Right atrium auricular region (tissue), 2 donors: ENCODE data around the gene KLF16. TPM values are rescaled to one million over a fixed set of nuclear protein-coding genes. Genes with fewer than 3 reads are reported as not detected.

Source experiments
- DNase-seq: peaks from one replicate; pipeline ENCODE4 v3.0.0-alpha.2; 2019; ENCODE audit warnings: low spot score
- H3K27ac ChIP-seq, 2 donors: fragments of 200-600 bp; sonication (generic); 1 replicate in 1 of 2; 2 replicates in 1 of 2; pipeline ENCODE4 v1.5.1; 2016 to 2019
- H3K27me3 ChIP-seq, 2 donors: fragments of 200-600 bp; sonication (generic); one replicate each; pipeline versions ENCODE4 v1.5.1 to v1.6.0; 2017 to 2019
- H3K36me3 ChIP-seq: fragments of 200-600 bp; sonication (generic); one replicate; pipeline ENCODE4 v1.5.1; 2016
- H3K4me1 ChIP-seq, 2 donors: fragments of 200-600 bp; sonication (generic); one replicate each; pipeline versions ENCODE4 v1.5.1 to v1.6.0; 2017 to 2019
- H3K4me3 ChIP-seq, 2 donors: fragments of 200-600 bp; sonication (generic); 1 replicate in 1 of 2; 2 replicates in 1 of 2; pipeline ENCODE4 v1.5.1; 2017 to 2019; ENCODE audit warnings: mild to moderate bottlenecking in 1 of 2, moderate library complexity in 1 of 2
- H3K9me3 ChIP-seq, 2 donors: fragments of 200-600 bp; sonication (generic); one replicate each; pipeline ENCODE4 v1.5.1; 2019
- CTCF ChIP-seq, 2 donors: fragments of 200-600 bp; sonication (generic); IDR thresholded peaks; one replicate each; pipeline ENCODE4 v1.5.1; 2019; ENCODE audit warnings: antibody characterized with exemption in 2 of 2
- total RNA-seq, 2 donors: library from RNA; depleted of rRNA; stranded (reverse); fragments of >200 nt; gene quantifications; one replicate each; pipeline ENCODE4 v1.1.0, GENCODE V29; 2016

KLF16 gene
- total RNA-seq, 2 donors from 2014 or later = 4.4 to 5.6 TPM

DNA sequence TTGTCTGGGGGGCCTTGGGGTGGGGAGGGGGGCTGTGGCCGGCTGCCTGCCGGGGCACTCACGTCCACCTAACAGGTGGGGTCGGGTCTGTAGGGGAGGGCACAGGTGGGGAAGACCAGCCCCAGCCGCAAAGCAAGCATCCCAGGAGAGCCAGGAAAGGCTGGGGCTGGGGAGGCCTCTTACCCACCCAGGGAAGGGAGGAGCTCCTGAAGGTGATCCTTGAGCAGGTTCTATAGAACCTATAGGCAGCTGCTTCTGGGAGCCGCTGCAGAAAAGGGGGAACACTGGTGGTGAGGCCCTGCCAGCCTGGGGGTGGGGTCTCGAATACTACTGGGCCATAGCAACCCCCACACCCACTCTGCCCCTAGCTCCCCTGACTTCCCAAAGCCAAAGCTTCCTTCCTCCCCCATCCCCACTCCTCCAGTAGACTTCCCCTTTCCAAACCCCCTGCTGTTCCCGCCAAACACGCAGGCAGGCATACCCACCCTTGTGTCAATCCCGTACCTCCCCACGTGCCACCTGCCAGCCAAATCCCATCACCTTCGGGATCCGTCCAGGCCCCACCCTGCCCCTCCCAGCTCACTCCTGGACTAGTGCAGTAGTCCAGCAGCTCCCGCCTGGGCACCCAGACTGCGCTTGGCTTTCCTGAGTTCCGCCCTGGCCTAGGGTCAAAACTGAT, 5.6 kb downstream of the KLF16 start:
- TF ChIP-seq CTCF (IDR thresholded peaks at IDR 0.05) = no peak
- Histone ChIP-seq H3K4me1 (peaks cover 0 to 97% of the 10 kb centered on the region in 2 donors), H3K27ac (peak overlapping the region; percentile 83 to 88), H3K36me3 (no peaks in the 10 kb centered on the region), H3K9me3 (no peaks in the 10 kb centered on the region), H3K4me3 (peak overlapping the region in 1 of 2 donors; percentile 56), H3K27me3 (no peaks in the 10 kb centered on the region)
- DNase-seq = no peak

DNA sequence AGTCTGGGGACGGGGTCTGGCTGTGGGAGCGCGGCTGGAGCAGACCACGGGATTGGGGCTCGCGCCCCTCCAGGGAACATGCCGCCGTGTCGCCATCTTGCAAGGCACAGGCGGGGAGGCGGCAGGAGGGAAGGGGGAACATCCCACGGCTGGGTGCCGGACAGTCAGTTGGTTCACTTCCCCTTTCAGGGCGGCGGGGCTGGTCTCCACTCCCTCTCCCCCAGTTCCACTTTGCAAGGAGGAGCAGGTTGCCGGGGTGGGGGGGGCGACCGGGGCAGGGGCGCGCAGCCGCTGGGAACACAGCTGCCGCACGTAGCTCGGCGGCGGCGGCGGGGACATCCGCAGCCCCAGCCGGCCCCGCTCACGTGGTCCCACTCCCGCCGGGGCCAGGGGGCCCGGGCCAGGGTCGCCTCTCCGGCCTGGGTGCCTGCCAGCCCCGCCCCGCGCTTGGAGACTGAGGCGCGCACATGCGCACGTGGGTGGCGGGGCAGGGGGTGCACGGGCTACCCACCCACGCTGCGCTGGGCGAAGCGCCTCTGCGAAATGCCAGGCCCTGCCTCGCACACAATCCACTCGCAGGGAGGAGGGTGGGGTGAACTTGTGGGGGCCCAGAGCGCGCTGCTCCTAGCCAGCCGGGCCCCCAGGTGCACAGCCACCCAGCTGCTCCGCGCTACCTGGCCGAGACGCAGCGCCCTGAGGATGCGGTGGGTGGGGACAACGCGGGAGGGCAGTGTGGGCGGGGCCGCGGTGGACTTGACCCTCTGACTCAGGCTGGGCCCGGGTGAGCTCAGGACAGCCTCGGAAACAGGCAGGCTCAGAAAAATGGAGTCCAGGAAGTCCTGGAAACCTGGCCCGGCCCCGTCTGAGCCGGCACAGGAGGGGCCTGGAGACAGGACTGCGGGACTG, 6.4 kb downstream of the KLF16 start:
- Histone ChIP-seq H3K4me3 (peak overlapping the region; percentile 24 to 56), H3K36me3 (no peaks in the 10 kb centered on the region), H3K4me1 (peaks cover 0 to 100% of the 10 kb centered on the region in 2 donors), H3K27ac (peak overlapping the region; percentile 83 to 88), H3K27me3 (no peaks in the 10 kb centered on the region), H3K9me3 (no peaks in the 10 kb centered on the region)
- no peak for TF ChIP-seq CTCF (IDR thresholded peaks at IDR 0.05)
- peak; percentile 91 for DNase-seq

DNA sequence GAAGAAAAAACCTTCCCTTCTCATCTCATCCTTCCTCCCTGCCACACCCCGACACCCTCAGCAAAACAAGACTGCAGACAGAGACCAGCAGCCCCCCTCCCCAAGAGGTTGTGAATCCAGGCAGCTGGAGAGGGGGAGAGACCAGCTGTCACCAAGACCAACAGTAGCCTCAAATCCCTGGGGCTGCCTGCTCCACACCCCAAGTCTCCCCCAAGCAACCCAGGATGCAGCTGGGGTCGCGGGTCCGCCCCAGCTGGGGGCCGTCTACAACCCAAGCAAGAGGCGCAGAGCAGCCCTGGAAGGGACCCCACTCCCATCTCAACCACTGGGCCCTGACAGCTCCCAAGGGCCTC, 7.1 kb downstream of the KLF16 start:
- no peaks in the 10 kb centered on the region for H3K9me3 ChIP-seq
- no peaks in the 10 kb centered on the region for H3K27me3 ChIP-seq
- peak overlapping the region; percentile 83 to 88 for H3K27ac ChIP-seq
- peak overlapping the region; percentile 24 to 56 for H3K4me3 ChIP-seq
- no peaks in the 10 kb centered on the region for H3K36me3 ChIP-seq
- peaks cover 0 to 97% of the 10 kb centered on the region in 2 donors for H3K4me1 ChIP-seq
- no peak for TF ChIP-seq CTCF (IDR thresholded peaks at IDR 0.05)
- no peak for DNase-seq

DNA sequence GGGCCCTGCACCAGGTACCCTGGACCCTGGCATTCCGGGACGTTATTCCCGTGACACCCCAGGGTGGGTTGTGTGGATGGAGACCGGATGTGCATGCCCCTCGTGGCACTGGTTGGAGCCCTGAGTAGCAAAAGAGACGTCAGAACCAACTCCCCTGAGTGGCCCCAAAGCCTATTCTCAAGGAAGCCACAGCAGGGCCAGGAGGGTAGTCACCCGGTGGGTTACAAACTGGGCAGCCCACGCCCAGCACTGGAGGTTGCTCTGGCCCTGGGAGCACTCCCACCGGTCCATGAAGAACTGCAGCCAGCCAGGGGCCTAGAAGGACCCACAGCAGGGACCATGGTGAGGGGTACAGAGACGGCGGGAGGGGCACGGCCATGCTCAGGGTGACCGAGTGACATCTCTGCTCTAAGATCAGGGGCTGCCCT, 7.5 kb downstream of the KLF16 start:
- peaks cover 0 to 92% of the 10 kb centered on the region in 2 donors for H3K4me1 ChIP-seq
- no peak for TF ChIP-seq CTCF (IDR thresholded peaks at IDR 0.05)
- DNase-seq = no peak
- H3K9me3 ChIP-seq = no peaks in the 10 kb centered on the region
- H3K27ac ChIP-seq = peak overlapping the region; percentile 83 to 88
- H3K27me3 ChIP-seq = no peaks in the 10 kb centered on the region
- no peaks in the 10 kb centered on the region for H3K36me3 ChIP-seq
- peak overlapping the region; percentile 20 to 56 for H3K4me3 ChIP-seq

DNA sequence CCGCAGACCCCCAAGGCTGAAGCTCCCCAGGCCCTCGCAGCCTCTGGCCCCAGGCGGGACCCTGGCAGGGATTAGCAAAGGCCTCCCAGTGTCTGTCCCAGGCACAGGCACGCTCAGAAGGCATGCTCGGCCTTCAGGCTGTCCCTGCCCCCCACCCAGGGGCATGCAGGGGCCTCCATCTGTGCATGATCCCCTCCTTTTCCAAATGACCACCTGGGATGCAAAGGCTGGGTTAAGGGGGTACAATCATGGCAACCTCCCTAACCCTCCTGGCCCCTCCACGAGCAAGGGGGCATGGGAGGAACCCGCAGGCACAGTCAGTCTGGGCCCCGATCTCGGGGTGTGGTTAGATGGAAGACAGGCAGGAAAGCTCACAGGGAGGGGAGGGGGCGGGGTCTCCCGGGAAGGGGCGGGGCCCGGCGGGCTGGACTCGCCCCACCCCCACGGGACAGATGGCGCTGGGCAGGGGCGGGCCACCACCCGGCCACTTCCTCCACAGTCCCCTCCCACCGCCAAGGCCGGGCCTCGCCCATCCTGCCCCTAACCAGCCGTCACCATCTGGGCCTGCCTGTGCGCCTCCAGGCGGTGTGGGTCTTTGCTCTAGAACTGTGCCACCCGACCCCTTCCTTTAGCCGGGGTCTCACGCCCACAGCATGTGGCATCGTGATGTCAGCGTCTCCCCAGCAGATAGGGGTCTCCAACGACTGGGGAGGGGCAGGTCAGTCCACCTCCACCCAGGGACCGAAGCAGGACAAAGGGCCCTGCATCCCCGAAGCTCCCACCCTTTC, 8.1 kb downstream of the KLF16 start:
- H3K4me1 ChIP-seq = peaks cover 0 to 86% of the 10 kb centered on the region in 2 donors
- TF ChIP-seq CTCF (IDR thresholded peaks at IDR 0.05) = peak in 1 of 2 donors; percentile 31
- H3K27me3 ChIP-seq = no peaks in the 10 kb centered on the region
- no peaks in the 10 kb centered on the region for H3K36me3 ChIP-seq
- peak overlapping the region; percentile 20 to 56 for H3K4me3 ChIP-seq
- DNase-seq = peak; percentile 93
- H3K9me3 ChIP-seq = no peaks in the 10 kb centered on the region
- H3K27ac ChIP-seq = peak overlapping the region; percentile 83 to 88
